GM13976 (cell line): ENCODE measurements around the gene SMIM41.
A peak's percentile ranks its signal among the peaks of the same experiment; 100 is the strongest.

ENCODE experiments used
- DNase-seq: peaks from one replicate; pipeline ENCODE4 v3.0.0; 2012; ENCODE audit warnings: low spot score
- in situ Hi-C: fragments of 300-500 bp; cut with MboI; formaldehyde crosslinking; loops from one replicate; pipeline ENCODE4 v1.12.0; 2022; ENCODE audit warnings: low sequenced_read_pairs, mixed read lengths, inconsistent platforms; ENCODE audit not compliant: unreplicated experiment
- TF ChIP-seq, protein P1 (sequence below): IDR thresholded peaks from 2 replicates; pipeline ENCODE4 v1.5.1; 2012; ENCODE audit warnings: borderline replicate concordance, mild to moderate bottlenecking; ENCODE audit not compliant: insufficient read depth; ENCODE audit errors: extremely low read depth, missing control alignments, control extremely low read depth

SMIM41 gene

GRCh38 chr12:52050116-52050757 is 29.3 kb upstream of the SMIM41 start:
- no peak for DNase-seq
- TF ChIP-seq, protein P1, sequence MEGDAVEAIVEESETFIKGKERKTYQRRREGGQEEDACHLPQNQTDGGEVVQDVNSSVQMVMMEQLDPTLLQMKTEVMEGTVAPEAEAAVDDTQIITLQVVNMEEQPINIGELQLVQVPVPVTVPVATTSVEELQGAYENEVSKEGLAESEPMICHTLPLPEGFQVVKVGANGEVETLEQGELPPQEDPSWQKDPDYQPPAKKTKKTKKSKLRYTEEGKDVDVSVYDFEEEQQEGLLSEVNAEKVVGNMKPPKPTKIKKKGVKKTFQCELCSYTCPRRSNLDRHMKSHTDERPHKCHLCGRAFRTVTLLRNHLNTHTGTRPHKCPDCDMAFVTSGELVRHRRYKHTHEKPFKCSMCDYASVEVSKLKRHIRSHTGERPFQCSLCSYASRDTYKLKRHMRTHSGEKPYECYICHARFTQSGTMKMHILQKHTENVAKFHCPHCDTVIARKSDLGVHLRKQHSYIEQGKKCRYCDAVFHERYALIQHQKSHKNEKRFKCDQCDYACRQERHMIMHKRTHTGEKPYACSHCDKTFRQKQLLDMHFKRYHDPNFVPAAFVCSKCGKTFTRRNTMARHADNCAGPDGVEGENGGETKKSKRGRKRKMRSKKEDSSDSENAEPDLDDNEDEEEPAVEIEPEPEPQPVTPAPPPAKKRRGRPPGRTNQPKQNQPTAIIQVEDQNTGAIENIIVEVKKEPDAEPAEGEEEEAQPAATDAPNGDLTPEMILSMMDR: no peak
- in situ Hi-C loops: no loop called here

GRCh38 chr12:52050758-52051541 is 28.6 kb upstream of the SMIM41 start, which contains the start of gene NR4A1:
Gene NR4A1 (plus strand): TSS chr12:52051442. CDS start chr12:52054329, 2,887 bp downstream.
- DNase-seq: peak; percentile 99
- in situ Hi-C loops: no loop called here
- TF ChIP-seq, protein P1: no peak

DNA sequence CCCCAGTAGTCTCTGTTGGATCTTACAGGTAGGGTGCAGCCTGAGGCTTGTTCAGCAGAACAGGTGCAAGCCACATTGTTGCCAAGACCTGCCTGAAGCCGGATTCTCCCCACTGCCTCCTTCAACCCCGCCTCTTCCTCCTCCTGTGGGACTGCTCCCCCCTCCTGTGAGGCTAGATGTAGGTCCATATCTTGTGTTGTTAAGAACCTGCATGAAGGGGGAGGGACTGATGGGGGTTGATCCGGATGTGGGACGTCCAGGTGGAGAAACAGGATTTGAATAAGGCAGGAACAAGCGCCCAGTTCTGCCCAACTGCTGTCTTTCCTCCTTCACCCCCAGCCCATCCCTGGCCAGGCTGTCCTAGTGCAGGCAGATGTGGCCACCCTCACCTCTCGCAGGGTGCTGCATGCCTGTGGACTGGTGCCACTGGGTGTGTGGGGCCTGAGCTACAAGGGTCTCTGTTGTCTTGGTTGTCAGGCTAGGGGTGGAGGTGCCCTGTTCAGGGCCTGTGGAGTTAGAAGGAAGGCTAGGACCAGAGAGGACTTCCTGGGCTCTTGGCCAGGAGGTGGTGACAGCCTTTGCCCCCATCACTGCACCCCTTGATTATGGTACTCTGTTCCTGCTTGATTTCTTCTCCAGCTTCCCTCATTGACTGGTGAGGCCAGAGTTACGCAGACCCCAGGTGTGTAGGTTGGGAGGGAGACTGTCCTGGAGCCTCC is 26.9 kb upstream of the SMIM41 start:
- DNase-seq: no peak
- in situ Hi-C loops: no loop called here
- TF ChIP-seq, protein P1: no peak

DNA sequence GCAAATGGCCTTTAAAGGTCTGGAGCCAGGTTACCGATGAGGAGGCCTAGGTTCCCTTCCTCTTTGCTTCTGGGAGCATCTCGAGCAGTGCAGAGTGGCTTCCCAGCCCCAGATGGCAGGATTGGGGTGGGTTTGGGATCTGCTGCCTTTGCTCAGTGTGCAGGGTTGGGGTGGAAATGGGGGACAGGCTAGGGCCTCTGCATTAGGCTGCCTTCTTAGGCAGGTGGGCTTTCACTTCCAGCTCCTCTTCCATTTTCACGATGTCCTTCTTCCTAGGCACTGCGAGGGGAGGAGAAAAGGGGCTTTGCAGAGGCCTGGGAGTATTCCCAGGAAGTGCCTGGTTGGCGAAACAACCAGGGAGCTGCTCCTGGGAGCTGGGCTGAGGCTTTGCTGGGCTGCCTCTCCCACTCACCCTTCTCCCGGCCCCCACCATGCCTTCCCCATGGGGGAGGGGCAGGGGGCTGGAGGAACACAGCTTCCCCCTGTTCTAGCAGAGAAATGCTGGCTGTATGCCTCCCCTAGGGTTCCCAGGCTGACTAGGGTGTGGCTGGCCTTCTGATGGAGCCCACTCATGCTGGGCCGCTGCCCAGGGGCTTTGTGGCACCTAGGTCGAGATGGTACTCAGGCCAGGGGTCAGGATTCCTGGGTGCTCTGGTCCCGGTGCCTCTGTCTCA is 25.8 kb upstream of the SMIM41 start:
- TF ChIP-seq, protein P1: no peak
- in situ Hi-C loops: no loop called here
- no peak for DNase-seq

DNA sequence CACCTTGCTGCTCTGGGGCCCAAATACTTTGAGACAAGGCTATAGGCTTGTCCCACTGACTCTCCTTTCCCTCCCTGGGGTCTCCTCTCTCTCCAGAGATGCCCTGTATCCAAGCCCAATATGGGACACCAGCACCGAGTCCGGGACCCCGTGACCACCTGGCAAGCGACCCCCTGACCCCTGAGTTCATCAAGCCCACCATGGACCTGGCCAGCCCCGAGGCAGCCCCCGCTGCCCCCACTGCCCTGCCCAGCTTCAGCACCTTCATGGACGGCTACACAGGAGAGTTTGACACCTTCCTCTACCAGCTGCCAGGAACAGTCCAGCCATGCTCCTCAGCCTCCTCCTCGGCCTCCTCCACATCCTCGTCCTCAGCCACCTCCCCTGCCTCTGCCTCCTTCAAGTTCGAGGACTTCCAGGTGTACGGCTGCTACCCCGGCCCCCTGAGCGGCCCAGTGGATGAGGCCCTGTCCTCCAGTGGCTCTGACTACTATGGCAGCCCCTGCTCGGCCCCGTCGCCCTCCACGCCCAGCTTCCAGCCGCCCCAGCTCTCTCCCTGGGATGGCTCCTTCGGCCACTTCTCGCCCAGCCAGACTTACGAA is 25.2 kb upstream of the SMIM41 start:
- TF ChIP-seq, protein P1: no peak
- in situ Hi-C loops: no loop called here
- DNase-seq: no peak
